NCI-H146 (cell line): ENCODE data around the gene RTN3.
"Not testable (repeated sequence)": the region's sequence is repeated elsewhere in the genome, so short reads cannot be mapped to it uniquely, and the experiment has no call there.

ENCODE experiments used
- DNase-seq: peaks from one replicate; lab custom pipeline; 2025; lab: John Stamatoyannopoulos, UW

RTN3 gene

GRCh38 chr11:63769042-63769713 is 87.9 kb downstream of the RTN3 start:
- peak; percentile 74 for DNase-seq

- DNase-seq = peak; percentile 91
Measured at GRCh38 chr11:63769714-63770455, 88.6 kb downstream of the RTN3 start.

- no peak for DNase-seq
Measured at GRCh38 chr11:63770763-63771162, 89.5 kb downstream of the RTN3 start.

- DNase-seq = not testable (repeated sequence)
Measured at GRCh38 chr11:63771741-63772318, 90.5 kb downstream of the RTN3 start.

- DNase-seq = no peak
Measured at GRCh38 chr11:63775191-63775590, 93.9 kb downstream of the RTN3 start.

GRCh38 chr11:63779039-63779438 is 97.7 kb downstream of the RTN3 start:
- no peak for DNase-seq

GRCh38 chr11:63782749-63783148 is 101.4 kb downstream of the RTN3 start:
- DNase-seq = no peak

GRCh38 chr11:63783925-63784592 is 102.8 kb downstream of the RTN3 start:
- no peak for DNase-seq

- no peak for DNase-seq
Measured at GRCh38 chr11:63785823-63786222, 104.5 kb downstream of the RTN3 start.

- DNase-seq = no peak
Measured at GRCh38 chr11:63791495-63792167, 110.3 kb downstream of the RTN3 start.

GRCh38 chr11:63793161-63793560 is 111.9 kb downstream of the RTN3 start:
- no peak for DNase-seq

- no peak for DNase-seq
Measured at GRCh38 chr11:63795066-63795465, 113.8 kb downstream of the RTN3 start.

GRCh38 chr11:63800921-63801320 is 119.6 kb downstream of the RTN3 start:
- DNase-seq = no peak

GRCh38 chr11:63802637-63803414 is 121.5 kb downstream of the RTN3 start:
- DNase-seq = no peak

GRCh38 chr11:63804259-63804658 is 123.0 kb downstream of the RTN3 start:
- no peak for DNase-seq

GRCh38 chr11:63805844-63806415 is 124.6 kb downstream of the RTN3 start:
- DNase-seq = no peak
